Thoracic aorta (tissue), 2 donors: ENCODE measurements around the gene ZPR1. TPM values are rescaled to one million over a fixed set of nuclear protein-coding genes. Genes with fewer than 3 reads are reported as not detected.
"Not testable (repeated sequence)": the region's sequence is repeated elsewhere in the genome, so short reads cannot be mapped to it uniquely, and the experiment has no call there.

Experiments
- ATAC-seq: fragments of 150-250 bp; one replicate; pipeline ENCODE4 v1.8.0; 2017; ENCODE audit warnings: low read depth; ENCODE audit not compliant: insufficient number of reproducible peaks, low FRiP score
- DNase-seq: peaks from one replicate; pipeline ENCODE4 v3.0.0-alpha.2; 2020; ENCODE audit warnings: low spot score
- H3K27ac ChIP-seq, 2 donors: fragments of 200-600 bp; sonication (generic); 1 replicate in 1 of 2; 2 replicates in 1 of 2; pipeline ENCODE4 v1.5.1; 2016; ENCODE audit warnings: mild to moderate bottlenecking in 2 of 2, moderate library complexity in 2 of 2
- H3K27me3 ChIP-seq: fragments of 200-600 bp; sonication (generic); replicated peaks from 2 replicates; pipeline ENCODE4 v1.6.0; 2016; ENCODE audit warnings: mild to moderate bottlenecking; ENCODE audit not compliant: insufficient read depth
- H3K36me3 ChIP-seq: fragments of 200-600 bp; sonication (generic); one replicate; pipeline ENCODE4 v1.5.1; 2016
- H3K4me1 ChIP-seq, 2 donors: fragments of 200-600 bp; sonication (generic); 1 replicate in 1 of 2; 2 replicates in 1 of 2; pipeline versions ENCODE4 v1.5.1 to v1.6.0; 2016; ENCODE audit warnings: low read depth in 2 of 2, mild to moderate bottlenecking in 1 of 2; ENCODE audit not compliant: control insufficient read depth in 1 of 2
- H3K4me3 ChIP-seq: fragments of 200-600 bp; sonication (generic); 2 replicates; pipeline ENCODE4 v1.5.1; 2016; ENCODE audit warnings: mild to moderate bottlenecking
- H3K9me3 ChIP-seq: fragments of 200-600 bp; sonication (generic); 2 replicates; pipeline ENCODE4 v1.5.1; 2016
- total RNA-seq, 2 donors: library from RNA; depleted of rRNA; stranded (reverse); fragments of >200 nt; gene quantifications; one replicate each; pipeline versions ENCODE4 v1.1.0 to v1.2.3, GENCODE V29; 2016
- TF ChIP-seq, protein P1 (sequence below): fragments of 200-600 bp; sonication (generic); IDR thresholded peaks from one replicate; pipeline ENCODE4 v1.5.1; 2019; ENCODE audit warnings: antibody characterized with exemption

The ZPR1 gene
- total RNA-seq, 2 donors from 2014 or later = 30.7 to 36.2 TPM

GRCh38 chr11:116812109-116812508, 24.3 kb upstream of the ZPR1 start:
- H3K4me3 ChIP-seq = no peak overlapping the region
- no peaks in the 10 kb centered on the region for H3K9me3 ChIP-seq
- H3K4me1 ChIP-seq = no peaks in the 10 kb centered on the region
- TF ChIP-seq, protein P1, sequence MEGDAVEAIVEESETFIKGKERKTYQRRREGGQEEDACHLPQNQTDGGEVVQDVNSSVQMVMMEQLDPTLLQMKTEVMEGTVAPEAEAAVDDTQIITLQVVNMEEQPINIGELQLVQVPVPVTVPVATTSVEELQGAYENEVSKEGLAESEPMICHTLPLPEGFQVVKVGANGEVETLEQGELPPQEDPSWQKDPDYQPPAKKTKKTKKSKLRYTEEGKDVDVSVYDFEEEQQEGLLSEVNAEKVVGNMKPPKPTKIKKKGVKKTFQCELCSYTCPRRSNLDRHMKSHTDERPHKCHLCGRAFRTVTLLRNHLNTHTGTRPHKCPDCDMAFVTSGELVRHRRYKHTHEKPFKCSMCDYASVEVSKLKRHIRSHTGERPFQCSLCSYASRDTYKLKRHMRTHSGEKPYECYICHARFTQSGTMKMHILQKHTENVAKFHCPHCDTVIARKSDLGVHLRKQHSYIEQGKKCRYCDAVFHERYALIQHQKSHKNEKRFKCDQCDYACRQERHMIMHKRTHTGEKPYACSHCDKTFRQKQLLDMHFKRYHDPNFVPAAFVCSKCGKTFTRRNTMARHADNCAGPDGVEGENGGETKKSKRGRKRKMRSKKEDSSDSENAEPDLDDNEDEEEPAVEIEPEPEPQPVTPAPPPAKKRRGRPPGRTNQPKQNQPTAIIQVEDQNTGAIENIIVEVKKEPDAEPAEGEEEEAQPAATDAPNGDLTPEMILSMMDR = no peak
- no peaks in the 10 kb centered on the region for H3K27me3 ChIP-seq
- DNase-seq (no peak), ATAC-seq (no peak)
- H3K27ac ChIP-seq = no peak overlapping the region
- H3K36me3 ChIP-seq = no peaks in the 10 kb centered on the region

GRCh38 chr11:116811194-116811593, 23.4 kb upstream of the ZPR1 start:
- DNase-seq (no peak), ATAC-seq (no peak)
- Histone ChIP-seq H3K27me3 (no peaks in the 10 kb centered on the region), H3K27ac (no peak overlapping the region), H3K36me3 (no peaks in the 10 kb centered on the region), H3K4me3 (no peak overlapping the region), H3K9me3 (no peaks in the 10 kb centered on the region), H3K4me1 (no peaks in the 10 kb centered on the region)
- TF ChIP-seq, protein P1 = no peak

GRCh38 chr11:116808262-116809175, 20.7 kb upstream of the ZPR1 start:
- DNase-seq = no peak
- Histone ChIP-seq H3K4me3 (no peak overlapping the region), H3K27ac (no peak overlapping the region), H3K9me3 (no peaks in the 10 kb centered on the region), H3K27me3 (no peaks in the 10 kb centered on the region), H3K4me1 (no peaks in the 10 kb centered on the region), H3K36me3 (no peaks in the 10 kb centered on the region)
- ATAC-seq = no peak
- TF ChIP-seq, protein P1 = no peak

- TF ChIP-seq, protein P1 = no peak
These were observed 19.9 kb upstream of the ZPR1 start for GRCh38 chr11:116807601-116808261.

GRCh38 chr11:116804001-116804400, 16.2 kb upstream of the ZPR1 start:
- TF ChIP-seq, protein P1 = no peak
- Histone ChIP-seq H3K36me3 (no peaks in the 10 kb centered on the region), H3K27ac (no peak overlapping the region), H3K4me3 (no peak overlapping the region), H3K9me3 (no peaks in the 10 kb centered on the region), H3K4me1 (no peaks in the 10 kb centered on the region), H3K27me3 (no peaks in the 10 kb centered on the region)
- DNase-seq = no peak
- no peak for ATAC-seq

More at GRCh38 chr11:116807601-116808261, 19.9 kb upstream of the ZPR1 start:
- H3K27ac ChIP-seq = no peak overlapping the region
- DNase-seq (no peak), ATAC-seq (no peak)
- no peaks in the 10 kb centered on the region for H3K36me3 ChIP-seq
- H3K4me3 ChIP-seq = no peak overlapping the region
- no peaks in the 10 kb centered on the region for H3K27me3 ChIP-seq
- H3K9me3 ChIP-seq = no peaks in the 10 kb centered on the region
- H3K4me1 ChIP-seq = no peaks in the 10 kb centered on the region

DNA sequence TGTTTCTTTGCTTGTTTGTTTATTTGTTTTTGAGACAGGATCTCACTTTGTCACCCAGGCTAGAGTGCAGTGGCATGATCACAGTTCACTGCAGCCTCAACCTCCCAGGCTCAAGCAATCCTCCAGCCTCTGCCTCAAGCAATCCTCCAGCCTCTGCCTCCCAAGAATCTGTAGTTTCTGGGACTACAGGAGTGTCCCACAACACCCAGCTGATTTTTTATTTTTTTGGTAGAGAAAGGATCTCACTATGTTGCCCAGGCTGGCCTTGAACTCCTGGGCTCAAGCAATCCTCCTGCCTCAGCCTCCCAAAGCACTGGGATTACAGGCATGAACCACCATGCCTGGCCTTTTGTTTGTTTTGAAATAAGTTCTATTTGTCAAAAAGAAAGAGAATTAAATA, 13.8 kb upstream of the ZPR1 start:
- not testable (repeated sequence) for H3K9me3 ChIP-seq, ATAC-seq, H3K4me3 ChIP-seq, H3K27ac ChIP-seq, DNase-seq, H3K4me1 ChIP-seq, H3K36me3 ChIP-seq, H3K27me3 ChIP-seq
